AG08395 (cell line): ENCODE data around the gene ATXN3L.

Experiments used
- DNase-seq: peaks from one replicate; pipeline ENCODE4 v3.0.0; 2012; ENCODE audit warnings: mixed read lengths, low spot score

ATXN3L gene

GRCh38 chrX:13319953-13320352 is at the start of gene ATXN3L:
Gene ATXN3L, minus strand, starts transcription at chrX:13320053. Its CDS starts 119 bp downstream, at chrX:13319934.
- no peak for DNase-seq

GRCh38 chrX:13369256-13370030 is 49.6 kb upstream of the ATXN3L start:
- no peak for DNase-seq

- no peak for DNase-seq
Observed at GRCh38 chrX:13367950-13368349, 48.1 kb upstream of the ATXN3L start.

- no peak for DNase-seq
Observed at GRCh38 chrX:13366698-13367097, 46.8 kb upstream of the ATXN3L start.

GRCh38 chrX:13365161-13365560 is 45.3 kb upstream of the ATXN3L start:
- DNase-seq, result no peak

GRCh38 chrX:13364230-13364857 is 44.5 kb upstream of the ATXN3L start:
- peak; percentile 35 for DNase-seq

- no peak for DNase-seq
Observed at GRCh38 chrX:13360146-13360545, 40.3 kb upstream of the ATXN3L start.

- no peak for DNase-seq
Observed at GRCh38 chrX:13357925-13358324, 38.1 kb upstream of the ATXN3L start.

GRCh38 chrX:13346646-13347045 is 26.8 kb upstream of the ATXN3L start:
- no peak for DNase-seq

GRCh38 chrX:13345438-13345837 is 25.6 kb upstream of the ATXN3L start:
- no peak for DNase-seq

- no peak for DNase-seq
Observed at GRCh38 chrX:13345037-13345436, 25.2 kb upstream of the ATXN3L start.

GRCh38 chrX:13341491-13342101 is 21.7 kb upstream of the ATXN3L start:
- no peak for DNase-seq

- DNase-seq, result peak; percentile 35
Observed at GRCh38 chrX:13340182-13340791, 20.4 kb upstream of the ATXN3L start.

GRCh38 chrX:13339607-13340006 is 19.8 kb upstream of the ATXN3L start:
- DNase-seq, result no peak

GRCh38 chrX:13338996-13339515 is 19.2 kb upstream of the ATXN3L start:
- no peak for DNase-seq

- no peak for DNase-seq
Observed at GRCh38 chrX:13334491-13334890, 14.6 kb upstream of the ATXN3L start.

GRCh38 chrX:13330446-13330845 is 10.6 kb upstream of the ATXN3L start:
- DNase-seq, result no peak

GRCh38 chrX:13327666-13328065 is 7.8 kb upstream of the ATXN3L start:
- no peak for DNase-seq

- DNase-seq, result no peak
Observed at GRCh38 chrX:13323241-13323640, 3.4 kb upstream of the ATXN3L start.

GRCh38 chrX:13317366-13317765 is 2.5 kb downstream of the ATXN3L start:
- no peak for DNase-seq

GRCh38 chrX:13311560-13311959 is 8.3 kb downstream of the ATXN3L start:
- DNase-seq, result no peak

GRCh38 chrX:13309631-13310030 is 10.2 kb downstream of the ATXN3L start:
- peak; percentile 21 for DNase-seq

GRCh38 chrX:13307041-13307440 is 12.8 kb downstream of the ATXN3L start:
- DNase-seq, result no peak
